C1 segment of cervical spinal cord (tissue), 14 donors: Measurements from ENCODE around the gene ZNF644.
A peak's percentile ranks its signal among the peaks of the same experiment; 100 is the strongest.

Experiments
- DNase-seq, 14 donors: peaks; one replicate each; lab custom pipeline; 2025; lab: John Stamatoyannopoulos, UW

ZNF644 gene

DNA sequence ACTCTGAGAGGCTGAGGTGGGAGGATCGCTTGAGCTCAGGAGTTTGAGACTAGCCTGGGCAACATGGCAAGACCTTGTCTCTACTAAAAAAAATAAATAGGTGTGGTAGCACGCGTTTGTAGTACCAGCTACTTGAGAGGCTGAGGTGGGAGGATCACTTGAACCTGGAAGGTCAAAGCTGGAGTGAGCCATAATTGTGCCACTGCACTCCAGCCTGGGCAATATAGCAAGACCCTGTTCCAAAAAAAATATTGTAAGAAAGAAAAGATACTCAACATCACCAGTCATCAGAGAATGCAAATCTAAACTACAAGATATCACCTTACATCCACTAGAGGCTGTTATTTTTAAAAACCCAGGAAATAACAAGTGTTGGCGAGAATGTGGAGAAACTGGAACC is 32.5 kb downstream of the ZNF644 start:
- DNase-seq = no peak

DNA sequence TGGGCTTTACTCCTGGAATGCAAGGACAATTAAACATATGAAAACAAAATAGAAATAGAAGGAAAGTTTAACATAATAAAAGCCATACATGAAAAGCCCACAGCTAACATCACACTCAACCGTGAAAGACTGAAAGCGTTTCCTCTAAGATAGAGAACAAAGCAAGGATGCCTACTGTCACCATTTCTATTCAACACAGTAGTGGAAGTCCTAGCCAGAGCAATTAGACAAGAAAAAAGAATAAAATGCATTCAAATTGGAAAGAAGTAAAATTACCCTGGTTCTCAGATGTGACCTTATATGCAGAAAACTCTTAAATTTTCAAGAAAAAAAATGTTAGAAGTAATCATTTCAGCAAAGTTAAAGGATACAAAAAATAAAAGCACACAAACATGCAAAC is 34.0 kb downstream of the ZNF644 start:
- DNase-seq = no peak

DNA sequence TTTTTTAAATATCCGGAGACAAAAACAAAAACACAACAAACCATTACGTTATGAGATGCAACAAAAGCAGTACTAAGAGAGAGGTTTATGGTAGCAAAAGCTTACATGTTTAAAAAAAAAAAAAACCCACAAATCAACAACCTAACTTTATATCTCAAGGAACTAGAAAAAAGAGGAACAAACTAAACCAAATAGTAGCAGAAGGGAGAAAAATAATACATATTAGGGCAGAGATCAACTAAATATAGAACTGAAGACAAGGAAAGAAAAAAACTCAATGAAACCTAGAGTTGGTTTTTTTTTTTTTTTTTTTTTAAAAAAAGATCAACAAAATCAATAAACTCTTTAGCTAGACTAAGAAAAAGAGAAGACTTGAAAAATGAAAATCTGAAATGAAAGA is 34.9 kb downstream of the ZNF644 start:
- DNase-seq = no peak

DNA sequence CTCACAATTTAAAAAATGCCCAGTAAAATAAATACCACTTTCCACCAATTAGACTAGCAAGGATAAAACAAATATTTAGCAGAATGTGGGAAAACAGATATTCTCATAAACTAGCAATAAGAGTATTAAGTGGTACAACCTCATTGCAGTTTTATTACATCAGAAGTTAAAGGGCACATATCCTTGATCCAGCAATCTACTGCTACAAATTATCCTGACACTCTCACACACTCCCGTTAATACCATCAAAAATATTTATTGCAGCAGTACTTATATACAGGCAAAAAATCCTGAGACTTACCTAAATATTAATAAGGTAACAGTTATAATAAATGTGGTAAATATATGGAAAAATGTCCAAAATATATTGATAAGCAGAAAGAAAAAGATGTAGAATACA is 44.3 kb downstream of the ZNF644 start:
- DNase-seq = no peak

DNA sequence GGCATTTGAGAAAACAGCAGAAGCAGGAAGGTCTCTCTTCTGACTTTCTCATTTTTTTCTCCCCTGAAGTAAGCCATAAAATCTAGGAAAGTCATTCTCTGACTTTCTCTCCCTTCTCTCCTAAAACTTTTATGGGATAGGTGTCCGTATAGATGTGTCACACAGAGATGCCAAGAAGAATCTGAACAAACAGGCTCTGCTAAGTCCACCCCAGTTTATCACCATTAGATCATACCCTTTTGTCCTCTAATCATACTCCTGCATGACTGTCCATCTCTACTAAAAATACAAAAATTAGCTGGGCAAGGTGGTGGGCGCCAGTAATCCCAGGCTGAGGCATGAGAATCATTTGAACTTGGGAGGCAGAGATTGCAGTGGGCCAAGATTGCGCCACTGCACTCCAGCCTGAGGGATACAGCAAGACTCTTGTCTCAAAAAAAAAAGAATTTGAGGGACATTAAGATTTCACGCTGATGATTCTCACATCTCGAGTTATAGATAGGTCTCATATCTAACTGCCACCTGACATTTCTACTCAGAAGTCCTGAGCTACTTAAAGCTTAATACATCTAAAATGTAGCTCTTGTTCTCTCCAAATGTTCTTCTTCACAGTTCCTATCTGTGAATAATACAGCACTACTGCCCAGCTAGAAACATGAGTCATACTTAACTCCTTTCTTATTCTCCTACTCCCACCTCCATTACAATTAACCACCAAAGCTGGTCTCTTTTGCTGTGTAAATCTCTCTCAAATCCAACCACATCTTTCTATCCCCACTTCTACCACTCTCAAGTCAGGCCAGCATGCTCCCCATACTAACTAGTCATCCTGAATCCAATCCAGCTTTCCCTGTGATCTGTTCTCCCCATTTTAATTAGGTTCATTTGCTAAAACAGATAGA is 47.7 kb downstream of the ZNF644 start:
- DNase-seq = no peak

DNA sequence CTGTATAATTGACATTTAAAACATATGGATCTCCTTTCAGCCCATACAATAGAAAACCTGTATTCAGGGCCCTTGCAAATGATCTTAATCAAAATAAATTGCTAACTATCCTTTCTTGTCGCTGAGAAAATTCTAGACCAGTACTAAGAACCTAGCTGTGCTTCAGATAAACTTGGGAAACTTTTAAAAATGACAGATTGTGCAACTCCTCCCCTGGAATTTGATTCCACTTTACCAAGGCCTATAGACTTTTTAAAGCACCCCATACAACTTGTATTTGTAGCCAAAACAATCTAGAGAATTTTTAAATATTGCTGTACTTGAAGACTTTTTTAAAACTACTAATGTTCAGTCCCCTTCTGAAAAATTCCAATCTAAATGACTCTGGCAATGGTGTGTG is 51.6 kb downstream of the ZNF644 start:
- DNase-seq = no peak

DNA sequence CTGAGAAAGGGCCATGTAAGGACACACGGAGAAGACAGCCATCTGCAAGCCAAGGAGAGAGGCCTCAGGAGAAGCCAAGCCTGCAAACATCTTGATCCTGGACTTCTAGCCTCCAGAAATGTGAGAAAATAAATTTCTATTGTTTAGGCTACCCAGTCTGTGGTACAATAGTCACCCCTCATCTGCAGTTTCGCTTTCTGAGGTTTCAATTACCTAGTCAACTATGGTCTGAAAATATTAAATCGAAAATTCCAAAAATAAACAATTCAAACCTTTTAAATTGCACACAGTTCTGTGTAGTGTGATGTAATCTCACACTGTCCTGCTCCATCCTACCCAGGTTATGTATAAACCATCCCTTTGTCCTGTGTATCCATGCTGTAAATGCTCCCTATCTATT is 52.6 kb downstream of the ZNF644 start:
- no peak for DNase-seq

DNA sequence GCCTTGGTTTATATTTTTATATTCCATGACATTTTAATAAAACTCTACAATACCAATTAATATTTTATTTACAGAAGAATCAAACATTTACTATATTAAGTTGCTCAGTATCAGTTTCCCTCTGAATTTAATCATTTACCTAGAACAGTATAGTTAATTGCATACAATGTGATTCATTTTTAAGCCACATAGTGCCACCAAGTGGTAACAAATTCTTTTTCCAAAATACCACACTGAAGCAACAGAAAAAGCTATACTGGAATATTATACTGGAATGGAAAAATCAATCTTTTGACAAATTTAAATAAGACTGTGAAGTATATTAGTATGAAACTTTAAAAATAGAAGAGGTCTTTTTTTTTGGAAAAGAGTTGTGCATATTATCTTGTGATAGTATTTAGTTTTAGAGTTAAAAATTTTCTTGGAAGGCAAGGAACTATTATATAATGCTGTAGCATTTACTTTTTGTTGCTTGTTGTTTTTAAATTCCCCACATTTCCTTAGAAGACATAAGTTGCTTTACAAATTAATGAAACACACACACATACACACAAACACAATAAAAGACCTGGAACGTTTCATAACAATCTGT is 57.3 kb downstream of the ZNF644 start:
- peak in 1 of 14 donors; percentile 46 for DNase-seq

DNA sequence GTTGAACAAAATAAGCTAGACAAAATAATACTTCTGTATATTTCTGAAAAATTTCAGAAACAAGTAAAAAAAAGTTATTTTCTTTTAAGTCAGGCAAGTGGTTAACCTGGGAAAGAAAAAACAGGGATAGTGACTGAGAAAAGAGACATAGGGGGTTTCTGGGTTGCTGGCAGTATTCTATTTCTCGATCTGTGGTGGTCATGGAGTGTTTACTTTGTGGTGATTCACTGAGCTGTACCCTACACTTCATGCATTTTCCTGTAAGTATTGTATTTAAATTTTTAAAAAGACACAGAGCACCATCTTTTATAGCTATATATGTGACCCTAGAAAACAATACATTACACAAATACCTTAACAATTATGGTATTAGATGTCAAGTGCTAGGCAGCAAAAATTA is 58.2 kb downstream of the ZNF644 start:
- DNase-seq = no peak

DNA sequence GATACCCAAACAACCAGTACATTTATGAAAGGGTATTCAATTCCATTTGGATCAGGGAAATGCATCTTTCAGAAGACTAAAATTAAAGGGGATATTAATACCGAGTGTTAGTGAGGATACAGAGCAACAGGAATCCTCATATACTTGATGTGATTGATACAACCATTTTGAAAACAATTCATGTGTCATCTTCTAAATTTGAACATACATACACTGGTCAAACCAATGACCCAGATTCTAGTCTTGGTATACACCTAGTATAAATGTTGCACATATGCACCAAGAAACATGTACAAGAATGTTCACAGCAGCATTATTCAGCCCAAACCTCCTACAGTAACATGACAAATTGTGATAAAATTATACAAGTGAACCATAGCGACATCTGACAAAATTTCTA is 58.6 kb downstream of the ZNF644 start:
- DNase-seq = no peak

DNA sequence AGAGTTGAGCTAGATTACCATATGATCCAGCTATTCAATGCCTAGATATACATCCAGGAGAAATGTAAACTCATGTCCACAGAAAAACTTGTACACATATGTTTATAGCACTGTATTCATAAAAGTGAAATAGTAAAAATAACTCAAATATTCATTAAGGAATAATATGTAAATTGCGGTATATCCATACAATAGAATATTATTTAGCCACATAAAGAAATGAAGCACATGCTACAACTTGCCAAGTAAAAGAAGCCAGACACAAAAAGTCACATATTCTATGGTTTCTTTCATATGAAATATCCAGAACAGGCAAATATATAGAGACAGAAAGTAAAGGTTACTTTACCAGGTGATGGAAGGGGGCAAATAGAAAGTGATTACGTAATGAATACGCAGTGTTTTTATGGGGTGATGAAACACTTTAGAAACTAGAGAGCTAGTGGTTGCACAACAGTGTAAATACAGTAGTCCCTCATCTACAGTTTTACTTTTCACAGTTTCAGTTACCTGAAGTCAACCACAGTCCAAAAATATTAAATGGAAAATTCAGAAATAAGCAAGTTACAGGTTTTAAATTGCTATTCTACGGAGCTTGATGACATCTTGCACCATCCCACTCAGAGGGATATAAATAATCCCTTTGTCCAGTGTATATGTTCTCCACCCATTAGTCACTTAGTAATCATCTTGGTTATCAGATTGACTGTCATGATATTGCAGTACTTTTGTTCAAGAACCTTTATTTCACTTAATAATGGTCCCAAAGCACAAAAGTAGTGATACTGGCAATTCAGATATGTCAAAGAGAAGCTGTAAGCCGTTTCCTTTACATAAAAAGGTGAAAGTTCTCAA is 62.3 kb downstream of the ZNF644 start:
- DNase-seq = no peak

DNA sequence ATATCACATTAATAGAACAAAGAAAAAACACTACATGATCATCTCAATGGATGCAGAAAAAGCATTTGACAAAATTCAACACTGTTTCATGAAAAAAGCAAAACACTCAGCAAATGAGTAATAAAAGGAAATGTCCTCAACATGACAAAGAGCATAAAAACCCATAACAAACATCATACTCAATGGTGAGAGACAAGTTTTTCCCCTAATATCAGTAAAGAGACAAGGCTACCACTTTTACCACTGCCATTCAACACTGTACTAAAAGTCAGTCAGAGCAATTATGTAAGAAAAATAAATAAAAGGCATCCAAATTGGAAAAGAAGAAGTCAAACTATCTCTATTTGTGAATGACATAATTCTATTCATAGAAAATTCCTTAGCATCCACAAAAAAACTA is 64.3 kb downstream of the ZNF644 start:
- DNase-seq = no peak

DNA sequence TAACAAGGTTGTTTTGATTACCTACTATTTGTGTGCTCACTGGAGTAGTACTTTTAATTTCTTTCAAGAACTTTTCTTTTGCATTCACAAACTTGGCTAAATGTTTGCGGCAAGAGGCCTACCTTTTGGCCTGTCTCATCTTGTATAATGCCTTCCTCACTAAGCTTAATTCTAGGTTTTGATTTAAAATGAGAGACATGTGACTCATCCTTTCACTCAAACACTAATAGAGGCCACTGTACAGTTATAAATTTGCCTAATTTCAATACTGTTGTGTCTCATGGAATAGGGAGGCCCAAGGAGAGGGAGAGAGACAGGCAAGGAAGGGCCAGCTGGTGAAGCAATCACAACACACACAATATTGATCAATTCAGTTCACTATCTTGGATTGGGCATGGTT is 66.1 kb downstream of the ZNF644 start:
- DNase-seq = no peak

DNA sequence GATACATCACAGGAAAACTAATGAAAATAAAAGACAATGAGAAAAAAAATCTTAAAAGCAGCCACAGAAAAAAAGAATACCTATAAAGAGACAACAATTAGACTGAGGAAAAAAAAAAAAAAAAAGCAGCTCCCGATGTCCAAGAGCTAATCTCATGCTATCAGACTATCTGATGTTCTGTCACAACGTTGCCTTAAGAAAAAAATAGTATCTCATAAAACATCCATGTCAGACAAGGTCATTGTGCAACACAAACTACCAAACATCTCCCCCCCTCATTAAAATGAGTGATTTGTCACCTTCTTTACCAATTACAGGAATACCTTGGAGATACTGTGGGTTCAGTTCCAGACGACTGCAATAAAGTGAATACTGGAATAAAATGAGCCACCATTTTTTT is 68.9 kb downstream of the ZNF644 start:
- no peak for DNase-seq

DNA sequence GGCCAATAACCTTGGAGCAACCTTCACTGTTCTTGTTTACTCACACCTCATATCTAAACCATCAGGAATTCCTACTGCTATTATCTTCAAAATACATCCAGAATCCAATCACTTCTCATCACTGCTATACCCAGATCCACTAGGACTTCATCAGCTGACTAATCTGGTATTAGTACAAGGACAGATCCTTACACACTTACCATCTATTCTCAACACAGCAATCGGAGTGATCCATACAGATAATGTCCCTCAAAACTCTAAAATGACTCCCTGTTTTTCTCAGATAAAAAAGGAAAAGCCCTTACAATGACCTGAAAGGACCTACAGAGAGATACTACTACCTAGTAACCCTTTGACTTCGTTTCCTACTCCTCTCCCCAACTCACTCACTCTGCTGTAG is 70.8 kb downstream of the ZNF644 start:
- DNase-seq = no peak

DNA sequence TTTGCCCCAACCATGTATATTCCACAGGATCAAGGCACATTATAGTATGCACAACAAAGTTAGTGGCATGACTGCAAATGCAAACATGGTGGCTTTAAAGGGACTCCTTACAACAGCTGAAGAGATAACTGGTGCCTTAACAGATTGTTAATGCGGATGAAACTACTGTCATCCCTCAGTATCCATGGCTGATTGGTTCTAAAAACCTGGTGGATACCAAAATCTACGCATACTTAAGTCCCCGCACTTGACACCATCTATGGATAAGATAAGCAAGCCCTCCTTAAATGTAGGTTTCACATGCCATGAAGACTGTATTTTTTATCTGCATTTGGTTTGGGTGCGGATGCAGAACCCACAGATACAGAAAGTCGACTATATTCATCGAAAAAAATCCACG is 73.5 kb downstream of the ZNF644 start:
- DNase-seq = no peak

DNA sequence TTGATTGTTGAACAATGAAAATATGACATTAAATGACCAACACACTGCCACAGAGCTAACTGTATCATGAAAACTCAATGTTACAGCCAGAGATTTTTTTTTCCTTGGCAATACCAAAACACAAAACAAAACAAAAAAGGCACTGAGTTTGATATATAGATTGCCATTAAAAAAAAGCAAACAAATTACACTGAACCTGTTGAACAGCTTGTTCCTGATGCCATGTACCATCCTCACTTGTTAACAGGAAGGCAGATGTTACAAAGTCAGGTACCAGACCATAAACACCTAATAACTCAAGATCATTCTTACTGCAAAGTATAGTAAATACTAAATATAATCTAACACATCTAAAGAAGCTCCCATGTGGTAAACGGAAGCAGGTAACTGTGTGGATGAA is 75.2 kb downstream of the ZNF644 start:
- no peak for DNase-seq

DNA sequence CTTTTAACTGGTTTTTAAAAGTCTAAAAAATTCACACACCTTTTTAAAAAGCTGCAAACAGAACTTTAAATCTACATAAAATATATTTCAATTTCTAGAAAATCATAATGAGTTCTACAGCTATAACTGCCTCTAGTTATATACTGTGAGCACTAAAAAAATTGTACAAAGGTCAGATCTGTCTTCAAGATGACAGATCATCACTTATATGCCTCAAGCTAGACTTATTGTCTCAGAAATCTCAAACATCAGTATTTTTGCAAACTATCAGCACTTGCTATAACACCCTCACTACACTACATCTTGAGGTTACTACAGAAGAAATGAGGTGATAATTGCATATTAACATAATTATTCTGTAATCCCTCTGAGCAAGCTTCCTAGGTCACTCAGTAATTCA is 76.5 kb downstream of the ZNF644 start:
- peak in 1 of 14 donors; percentile 16 for DNase-seq

DNA sequence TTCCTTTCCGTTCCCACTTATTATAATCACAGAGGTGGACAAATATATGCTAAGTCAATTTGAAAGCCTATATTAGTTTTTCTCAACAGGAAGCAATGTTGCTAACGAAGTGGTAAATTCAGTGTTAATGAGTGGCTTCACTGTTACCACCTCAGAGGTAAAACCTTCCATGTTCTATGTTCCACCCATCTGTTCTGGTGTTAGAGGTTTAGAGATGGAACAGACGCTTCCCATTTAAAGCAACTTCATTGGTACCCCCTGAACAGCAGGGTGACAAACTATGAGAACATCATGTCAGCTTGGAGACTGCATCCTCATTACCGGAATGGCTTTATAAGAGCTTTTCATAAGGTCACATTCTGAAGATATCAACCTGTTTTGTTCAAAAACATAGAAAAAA is 77.9 kb downstream of the ZNF644 start:
- DNase-seq = peak in 1 of 14 donors; percentile 65

DNA sequence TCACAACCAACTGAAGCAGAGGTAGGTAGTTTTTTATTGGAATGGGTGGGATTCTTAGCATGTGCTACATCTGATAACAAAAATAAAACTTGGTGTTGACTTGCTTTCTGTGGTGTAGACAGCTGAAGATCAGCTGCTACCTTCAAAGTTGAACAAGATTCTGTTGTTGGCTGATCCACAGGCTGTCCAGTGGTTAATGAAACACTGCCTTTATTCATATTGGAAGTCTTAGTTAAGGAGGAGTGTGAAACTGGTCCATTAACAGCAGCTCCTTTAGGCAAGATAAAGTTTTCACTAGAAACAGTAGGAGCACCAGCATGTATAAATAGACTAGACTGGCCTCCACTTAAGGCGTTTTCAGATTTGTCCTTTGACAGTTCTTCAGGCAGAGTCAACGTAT is 81.1 kb downstream of the ZNF644 start:
- DNase-seq = no peak

DNA sequence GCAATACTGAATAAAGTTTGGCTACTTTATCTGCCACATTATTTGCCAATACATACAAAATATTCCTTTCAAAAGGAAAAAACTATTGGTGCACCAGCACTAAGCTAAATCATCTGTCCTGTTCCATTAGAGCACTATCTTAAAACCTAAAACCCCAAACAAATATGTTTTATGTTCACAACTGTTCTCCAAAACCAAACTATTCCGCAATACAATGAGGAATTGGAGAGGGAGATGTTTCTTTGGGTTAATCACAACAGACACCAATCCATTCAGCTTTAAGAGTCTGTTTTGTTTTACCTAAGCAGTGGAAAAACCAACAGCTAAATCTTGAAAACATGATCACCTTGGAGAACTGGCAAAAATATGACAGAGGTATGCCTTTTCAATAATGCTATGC is 85.1 kb downstream of the ZNF644 start:
- no peak for DNase-seq

DNA sequence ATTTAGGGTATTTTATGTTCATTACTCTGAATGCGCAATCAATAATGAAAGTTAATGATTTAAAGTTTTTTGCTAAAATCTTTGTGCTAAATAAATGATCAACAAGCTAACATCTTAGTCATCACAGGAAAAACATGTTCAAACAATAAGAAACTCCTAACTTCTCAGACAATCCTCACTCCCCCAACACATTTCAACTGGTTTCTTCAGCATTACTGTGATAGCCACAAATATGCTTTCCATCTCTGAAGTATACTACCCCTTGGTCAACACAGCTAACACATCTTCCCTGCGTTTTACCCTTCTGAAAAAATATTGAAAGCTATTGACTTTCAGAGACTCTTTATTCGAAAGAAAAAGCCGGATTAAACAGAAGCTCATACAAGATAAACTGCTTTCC is 85.8 kb downstream of the ZNF644 start:
- no peak for DNase-seq
